HL-60 (cell line): ENCODE data around the gene CACNG4.

Experiments
- GABPA ChIP-seq: IDR thresholded peaks from 2 replicates; pipeline ENCODE4 v1.6.1; 2012; ENCODE audit warnings: low read depth
- POLR2AphosphoS5 ChIP-seq: IDR thresholded peaks from 2 replicates; pipeline ENCODE4 v1.6.1; 2012; ENCODE audit warnings: low read depth
- SPI1 ChIP-seq: IDR thresholded peaks from 2 replicates; pipeline ENCODE4 v1.6.1; 2012; ENCODE audit warnings: low read depth, mild to moderate bottlenecking, borderline replicate concordance
- TF ChIP-seq, protein P1 (sequence below): IDR thresholded peaks from one replicate; pipeline ENCODE4 v1.5.1; 2011; ENCODE audit warnings: low read length, control low read depth, inconsistent platforms; ENCODE audit not compliant: insufficient read depth

DNA sequence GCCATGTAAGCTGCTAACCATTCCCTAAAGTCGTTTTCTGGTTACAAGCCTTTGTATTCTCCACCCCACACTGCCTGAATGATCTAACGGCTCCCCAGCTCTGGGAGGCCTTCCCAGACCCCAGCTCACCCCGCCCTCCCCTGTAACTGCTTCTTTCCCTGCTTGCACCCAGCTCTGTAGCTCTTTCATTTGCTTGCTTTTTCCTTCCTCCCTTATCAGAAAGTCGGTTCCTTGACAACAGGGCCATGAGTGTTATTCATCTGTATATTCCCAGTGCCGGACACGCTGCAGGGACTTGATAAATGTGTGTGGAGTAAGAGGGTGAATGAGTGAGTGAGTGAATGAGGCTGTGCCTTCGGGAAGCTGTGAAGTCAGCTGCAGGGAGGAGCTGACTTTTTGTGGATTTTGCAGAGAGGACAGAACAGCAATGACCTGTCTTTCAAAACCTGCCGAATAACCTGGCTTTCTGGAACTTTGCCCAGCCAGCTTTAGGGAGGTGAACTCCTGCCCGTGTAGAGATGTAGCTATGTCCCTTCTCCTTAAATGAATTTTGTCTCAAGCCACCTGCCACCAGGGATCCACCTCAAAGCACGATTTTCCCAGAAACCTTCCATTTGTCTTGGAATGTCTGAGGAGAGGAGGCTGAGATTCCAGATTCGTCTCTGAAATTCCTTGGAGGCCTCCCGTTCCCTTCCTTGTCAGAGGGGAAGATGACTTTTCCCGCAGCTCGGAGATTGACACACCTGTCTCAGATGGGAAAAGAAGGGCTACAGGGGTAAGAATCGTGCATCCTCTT, 20.0 kb upstream of the CACNG4 start:
- TF ChIP-seq, protein P1, sequence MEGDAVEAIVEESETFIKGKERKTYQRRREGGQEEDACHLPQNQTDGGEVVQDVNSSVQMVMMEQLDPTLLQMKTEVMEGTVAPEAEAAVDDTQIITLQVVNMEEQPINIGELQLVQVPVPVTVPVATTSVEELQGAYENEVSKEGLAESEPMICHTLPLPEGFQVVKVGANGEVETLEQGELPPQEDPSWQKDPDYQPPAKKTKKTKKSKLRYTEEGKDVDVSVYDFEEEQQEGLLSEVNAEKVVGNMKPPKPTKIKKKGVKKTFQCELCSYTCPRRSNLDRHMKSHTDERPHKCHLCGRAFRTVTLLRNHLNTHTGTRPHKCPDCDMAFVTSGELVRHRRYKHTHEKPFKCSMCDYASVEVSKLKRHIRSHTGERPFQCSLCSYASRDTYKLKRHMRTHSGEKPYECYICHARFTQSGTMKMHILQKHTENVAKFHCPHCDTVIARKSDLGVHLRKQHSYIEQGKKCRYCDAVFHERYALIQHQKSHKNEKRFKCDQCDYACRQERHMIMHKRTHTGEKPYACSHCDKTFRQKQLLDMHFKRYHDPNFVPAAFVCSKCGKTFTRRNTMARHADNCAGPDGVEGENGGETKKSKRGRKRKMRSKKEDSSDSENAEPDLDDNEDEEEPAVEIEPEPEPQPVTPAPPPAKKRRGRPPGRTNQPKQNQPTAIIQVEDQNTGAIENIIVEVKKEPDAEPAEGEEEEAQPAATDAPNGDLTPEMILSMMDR, result no peak
- TF ChIP-seq POLR2AphosphoS5 (no peak), GABPA (no peak), SPI1 (no peak)
